ENCODE data around the gene HNRNPL.

HNRNPL gene

DNA sequence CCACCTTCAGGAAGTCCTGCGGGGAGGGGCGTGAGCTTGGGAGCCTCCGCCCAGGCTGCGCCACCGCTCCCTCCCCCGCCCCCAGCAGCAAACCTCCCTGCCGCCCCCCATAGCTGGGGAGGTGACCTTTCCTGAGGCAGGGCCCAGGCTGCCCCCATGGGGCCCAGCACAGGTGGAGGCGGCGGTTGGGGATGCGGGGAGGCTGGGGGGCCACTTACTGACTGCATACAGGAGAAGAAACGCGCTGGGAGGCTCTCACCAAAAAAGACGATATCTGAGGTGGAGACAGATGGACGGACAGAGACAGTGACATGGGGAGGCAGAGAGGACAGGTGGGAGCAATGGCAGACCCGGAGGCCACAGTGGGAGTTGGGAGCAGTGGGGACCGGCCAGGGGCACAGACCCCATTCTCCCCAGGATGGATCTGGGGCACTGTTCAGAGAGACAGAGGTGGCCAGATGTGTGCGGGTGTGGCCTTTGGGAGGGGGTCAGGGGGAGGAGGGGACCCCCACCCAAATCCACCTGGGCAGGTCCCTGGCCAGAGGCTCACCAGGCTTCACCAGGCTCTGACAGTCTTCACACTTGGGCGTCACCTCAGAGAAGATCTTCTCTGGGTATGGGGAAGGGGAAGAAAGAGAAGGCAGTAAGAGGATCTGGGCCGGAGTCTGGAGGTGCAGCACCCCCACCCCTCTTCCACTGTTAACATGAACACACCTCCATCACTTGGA, 31.3 kb upstream of the HNRNPL start:
- H3K4me1 ChIP-seq (ENCODE audit: control insufficient read depth, low read length), result peaks cover 28% of the 10 kb centered on the region

GRCh38 chr19:38880076-38880881, 30.5 kb upstream of the HNRNPL start:
- Histone ChIP-seq H3K9me3 (ENCODE audit: control insufficient read depth, insufficient read depth, low read length) (no peaks in the 10 kb centered on the region), H3K4me2 (ENCODE audit: low read length) (no peak overlapping the region), H4K20me1 (ENCODE audit: control insufficient read depth, insufficient read depth, low read depth, low read length) (no peaks in the 10 kb centered on the region), H3K4me1 (ENCODE audit: control insufficient read depth, low read length) (peaks cover 28% of the 10 kb centered on the region), H3K4me3 (ENCODE audit: low read length) (no peak overlapping the region), H3K27me3 (ENCODE audit: control insufficient read depth, low read length) (no peaks in the 10 kb centered on the region), H3K27ac (ENCODE audit: low read depth, low read length) (no peak overlapping the region), H3K9me2 (replicated peaks; ENCODE audit: control insufficient read depth, low read length) (no peaks in the 10 kb centered on the region), H3K36me3 (ENCODE audit: control insufficient read depth, low read length) (peaks cover 5% of the 10 kb centered on the region; the same call in 1 of the 2 replicates), H3F3A (ENCODE audit: control insufficient read depth, insufficient read depth) (peaks cover 6% of the 10 kb centered on the region; the same call in 1 of the 2 replicates), H3K79me2 (ENCODE audit: control insufficient read depth, low read length) (peaks cover 11% of the 10 kb centered on the region)
- TF ChIP-seq CTCF (IDR thresholded peaks at IDR 0.05; ENCODE audit: low read depth, low read length, poor library complexity, severe bottlenecking) (no peak), EZH2phosphoT487 (IDR thresholded peaks at IDR 0.05; ENCODE audit: borderline replicate concordance, low read length) (no peak)

More for the DNA sequence above, 31.3 kb upstream of the HNRNPL start:
- H3K36me3 ChIP-seq (ENCODE audit: control insufficient read depth, low read length), result peaks cover 4% of the 10 kb centered on the region; the same call in 1 of the 2 replicates
- H3K4me2 ChIP-seq (ENCODE audit: low read length), result no peak overlapping the region
- no peak overlapping the region for H3K4me3 ChIP-seq (ENCODE audit: low read length)
- peaks cover under 1% of the 10 kb centered on the region; the same call in 1 of the 2 replicates for H3F3A ChIP-seq (ENCODE audit: control insufficient read depth, insufficient read depth)
- peaks cover 11% of the 10 kb centered on the region for H3K79me2 ChIP-seq (ENCODE audit: control insufficient read depth, low read length)
- H3K9me3 ChIP-seq (ENCODE audit: control insufficient read depth, insufficient read depth, low read length), result no peaks in the 10 kb centered on the region
- H4K20me1 ChIP-seq (ENCODE audit: control insufficient read depth, insufficient read depth, low read depth, low read length), result no peaks in the 10 kb centered on the region
- no peak overlapping the region for H3K27ac ChIP-seq (ENCODE audit: low read depth, low read length)
- no peaks in the 10 kb centered on the region for H3K27me3 ChIP-seq (ENCODE audit: control insufficient read depth, low read length)
- no peak for TF ChIP-seq CTCF (IDR thresholded peaks at IDR 0.05; ENCODE audit: low read depth, low read length, poor library complexity, severe bottlenecking)
- no peak for TF ChIP-seq EZH2phosphoT487 (IDR thresholded peaks at IDR 0.05; ENCODE audit: borderline replicate concordance, low read length)
- H3K9me2 ChIP-seq (replicated peaks; ENCODE audit: control insufficient read depth, low read length), result no peaks in the 10 kb centered on the region

DNA sequence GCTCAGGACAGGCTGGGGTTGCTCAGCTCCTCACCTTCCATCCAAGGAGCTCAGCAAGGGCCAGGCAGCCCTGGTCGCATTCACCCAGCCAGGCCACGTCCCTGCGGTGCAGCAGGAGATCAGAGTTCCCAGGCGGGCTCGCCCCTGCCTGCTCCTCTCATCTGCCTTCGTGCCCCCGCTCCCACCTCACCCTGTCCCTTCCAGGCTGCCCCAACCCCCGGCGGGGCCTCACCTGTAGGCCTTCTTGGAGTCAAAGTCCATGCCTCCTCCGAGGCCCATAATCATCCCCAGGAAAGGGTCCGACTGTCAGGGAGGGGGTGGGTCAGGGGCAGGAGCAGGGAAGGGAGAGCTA, 29.6 kb upstream of the HNRNPL start:
- Histone ChIP-seq H3K36me3 (ENCODE audit: control insufficient read depth, low read length) (peaks cover 5% of the 10 kb centered on the region; the same call in 1 of the 2 replicates), H3K4me1 (ENCODE audit: control insufficient read depth, low read length) (peaks cover 28% of the 10 kb centered on the region), H3K4me2 (ENCODE audit: low read length) (peak overlapping the region; percentile 85), H3K27ac (ENCODE audit: low read depth, low read length) (no peak overlapping the region), H3F3A (ENCODE audit: control insufficient read depth, insufficient read depth) (peaks cover 6% of the 10 kb centered on the region; the same call in 1 of the 2 replicates), H3K9me3 (ENCODE audit: control insufficient read depth, insufficient read depth, low read length) (no peaks in the 10 kb centered on the region), H4K20me1 (ENCODE audit: control insufficient read depth, insufficient read depth, low read depth, low read length) (no peaks in the 10 kb centered on the region), H3K9me2 (replicated peaks; ENCODE audit: control insufficient read depth, low read length) (no peaks in the 10 kb centered on the region), H3K27me3 (ENCODE audit: control insufficient read depth, low read length) (no peaks in the 10 kb centered on the region), H3K79me2 (ENCODE audit: control insufficient read depth, low read length) (peaks cover 11% of the 10 kb centered on the region), H3K4me3 (ENCODE audit: low read length) (peak overlapping the region; percentile 82; the same call in 1 of the 2 replicates)
- TF ChIP-seq CTCF (IDR thresholded peaks at IDR 0.05; ENCODE audit: low read depth, low read length, poor library complexity, severe bottlenecking) (no peak), EZH2phosphoT487 (IDR thresholded peaks at IDR 0.05; ENCODE audit: borderline replicate concordance, low read length) (no peak)
